ENCODE results near the gene CAMK2A.

CAMK2A gene

DNA sequence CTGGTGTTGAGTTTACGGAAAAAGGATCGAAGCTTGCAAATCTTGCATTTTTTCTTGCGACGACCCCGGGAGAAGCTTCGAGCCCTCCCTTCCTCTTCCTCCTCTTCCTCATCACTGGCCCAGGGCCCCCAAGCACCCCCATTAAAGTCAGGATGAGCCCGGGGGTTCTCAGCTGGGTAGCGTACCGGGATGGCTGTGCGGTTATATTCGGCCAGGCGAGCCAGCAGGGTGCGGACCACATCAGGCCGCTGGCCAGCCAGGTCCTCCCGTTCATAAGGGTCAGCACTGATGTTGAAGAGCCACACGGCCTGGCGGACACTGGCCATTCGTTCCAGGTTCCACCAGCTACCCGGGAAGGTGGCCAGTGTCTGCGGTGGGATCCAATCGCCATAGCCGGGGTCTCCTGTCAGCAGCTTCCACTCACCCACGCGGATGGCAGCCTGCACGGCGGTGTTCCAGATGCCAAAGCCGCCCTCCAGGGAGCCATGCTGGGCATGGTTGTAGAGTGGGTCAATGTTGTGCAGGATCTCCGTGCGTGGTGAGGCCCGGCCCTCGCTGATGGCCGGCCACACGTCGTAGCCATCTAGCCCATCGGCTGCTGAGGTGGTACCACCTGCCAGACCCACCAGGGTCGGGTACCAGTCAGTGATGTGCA is 7.8 kb upstream of the CAMK2A start:
- no peak for DNase-seq (ENCODE audit: low read depth)
- no peak overlapping the region for H3K4me3 ChIP-seq (ENCODE audit: low read length)
- TF ChIP-seq, protein P1, sequence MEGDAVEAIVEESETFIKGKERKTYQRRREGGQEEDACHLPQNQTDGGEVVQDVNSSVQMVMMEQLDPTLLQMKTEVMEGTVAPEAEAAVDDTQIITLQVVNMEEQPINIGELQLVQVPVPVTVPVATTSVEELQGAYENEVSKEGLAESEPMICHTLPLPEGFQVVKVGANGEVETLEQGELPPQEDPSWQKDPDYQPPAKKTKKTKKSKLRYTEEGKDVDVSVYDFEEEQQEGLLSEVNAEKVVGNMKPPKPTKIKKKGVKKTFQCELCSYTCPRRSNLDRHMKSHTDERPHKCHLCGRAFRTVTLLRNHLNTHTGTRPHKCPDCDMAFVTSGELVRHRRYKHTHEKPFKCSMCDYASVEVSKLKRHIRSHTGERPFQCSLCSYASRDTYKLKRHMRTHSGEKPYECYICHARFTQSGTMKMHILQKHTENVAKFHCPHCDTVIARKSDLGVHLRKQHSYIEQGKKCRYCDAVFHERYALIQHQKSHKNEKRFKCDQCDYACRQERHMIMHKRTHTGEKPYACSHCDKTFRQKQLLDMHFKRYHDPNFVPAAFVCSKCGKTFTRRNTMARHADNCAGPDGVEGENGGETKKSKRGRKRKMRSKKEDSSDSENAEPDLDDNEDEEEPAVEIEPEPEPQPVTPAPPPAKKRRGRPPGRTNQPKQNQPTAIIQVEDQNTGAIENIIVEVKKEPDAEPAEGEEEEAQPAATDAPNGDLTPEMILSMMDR (conservative IDR thresholded peaks at IDR 0.05; ENCODE audit: low read depth, low read length): no peak

GRCh38 chr5:150296496-150296895 is 6.9 kb upstream of the CAMK2A start:
- no peak for DNase-seq (ENCODE audit: low read depth)
- TF ChIP-seq, protein P1 (conservative IDR thresholded peaks at IDR 0.05; ENCODE audit: low read depth, low read length): no peak
- no peak overlapping the region for H3K4me3 ChIP-seq (ENCODE audit: low read length)

DNA sequence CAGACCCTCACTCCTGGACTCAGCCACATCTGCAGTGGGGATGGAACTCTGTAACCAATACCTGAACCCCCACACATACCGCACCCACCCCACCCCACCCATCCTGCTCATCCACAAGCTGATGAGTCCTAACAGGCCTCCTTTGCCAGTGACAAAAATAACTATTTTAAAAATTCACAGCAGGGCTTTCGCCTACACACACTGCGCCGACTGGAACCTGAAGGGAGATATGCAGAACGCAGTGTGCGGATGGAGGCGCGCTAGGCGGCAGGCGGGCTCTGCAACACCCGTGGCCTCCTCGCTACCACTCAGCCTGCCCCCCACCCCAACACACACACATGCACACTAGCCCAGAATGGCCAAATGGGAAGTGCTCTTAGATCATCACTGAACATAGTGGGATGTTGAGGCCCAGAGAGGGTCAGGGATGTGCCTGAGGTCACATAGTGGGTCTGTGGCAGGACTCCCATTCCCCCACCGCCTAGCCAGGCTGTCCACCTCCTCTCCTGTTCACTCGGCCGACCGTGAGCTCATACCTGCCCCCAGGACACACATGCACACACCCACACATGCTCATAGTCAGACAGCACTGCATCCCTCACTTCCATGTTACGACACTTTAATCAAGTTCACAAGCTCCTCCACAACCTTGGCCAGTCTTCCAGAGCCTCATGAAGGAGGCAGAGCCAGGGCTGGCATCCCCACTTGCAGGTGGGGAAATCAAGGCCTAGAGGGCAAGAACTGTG is 6.3 kb upstream of the CAMK2A start:
- no peak for DNase-seq (ENCODE audit: low read depth)
- no peak overlapping the region for H3K4me3 ChIP-seq (ENCODE audit: low read length)
- TF ChIP-seq, protein P1 (conservative IDR thresholded peaks at IDR 0.05; ENCODE audit: low read depth, low read length): no peak

DNA sequence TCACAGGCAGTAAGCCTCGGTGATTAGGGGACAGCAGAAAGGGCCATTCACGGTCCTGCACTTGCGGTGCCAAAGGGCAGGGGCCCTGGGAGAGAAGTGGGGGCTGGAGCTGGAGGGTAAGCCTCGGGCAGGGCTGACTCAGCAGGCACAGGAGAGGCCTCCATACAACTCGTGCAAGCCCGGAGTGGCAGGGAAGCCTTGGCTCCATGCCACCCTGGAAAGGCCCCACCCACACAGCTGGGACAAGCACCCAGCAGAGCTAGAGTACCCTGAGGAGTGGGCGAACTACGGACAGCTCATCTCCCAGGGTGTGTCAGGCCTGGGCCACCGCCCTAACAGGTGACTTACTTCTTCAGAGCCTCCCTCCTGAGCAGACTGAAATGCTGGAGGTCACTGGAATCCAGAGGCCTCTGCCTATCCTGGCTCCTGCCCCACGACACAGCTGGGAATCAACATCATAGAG is 5.6 kb upstream of the CAMK2A start:
- no peak for DNase-seq (ENCODE audit: low read depth)
- TF ChIP-seq, protein P1 (conservative IDR thresholded peaks at IDR 0.05; ENCODE audit: low read depth, low read length): no peak

GRCh38 chr5:150294551-150295071 is 5.0 kb upstream of the CAMK2A start:
- TF ChIP-seq, protein P1 (conservative IDR thresholded peaks at IDR 0.05; ENCODE audit: low read depth, low read length): no peak
- no peak for DNase-seq (ENCODE audit: low read depth)
- no peak overlapping the region for H3K4me3 ChIP-seq (ENCODE audit: low read length)

More for the DNA sequence above, 5.6 kb upstream of the CAMK2A start:
- H3K4me3 ChIP-seq (ENCODE audit: low read length): no peak overlapping the region

DNA sequence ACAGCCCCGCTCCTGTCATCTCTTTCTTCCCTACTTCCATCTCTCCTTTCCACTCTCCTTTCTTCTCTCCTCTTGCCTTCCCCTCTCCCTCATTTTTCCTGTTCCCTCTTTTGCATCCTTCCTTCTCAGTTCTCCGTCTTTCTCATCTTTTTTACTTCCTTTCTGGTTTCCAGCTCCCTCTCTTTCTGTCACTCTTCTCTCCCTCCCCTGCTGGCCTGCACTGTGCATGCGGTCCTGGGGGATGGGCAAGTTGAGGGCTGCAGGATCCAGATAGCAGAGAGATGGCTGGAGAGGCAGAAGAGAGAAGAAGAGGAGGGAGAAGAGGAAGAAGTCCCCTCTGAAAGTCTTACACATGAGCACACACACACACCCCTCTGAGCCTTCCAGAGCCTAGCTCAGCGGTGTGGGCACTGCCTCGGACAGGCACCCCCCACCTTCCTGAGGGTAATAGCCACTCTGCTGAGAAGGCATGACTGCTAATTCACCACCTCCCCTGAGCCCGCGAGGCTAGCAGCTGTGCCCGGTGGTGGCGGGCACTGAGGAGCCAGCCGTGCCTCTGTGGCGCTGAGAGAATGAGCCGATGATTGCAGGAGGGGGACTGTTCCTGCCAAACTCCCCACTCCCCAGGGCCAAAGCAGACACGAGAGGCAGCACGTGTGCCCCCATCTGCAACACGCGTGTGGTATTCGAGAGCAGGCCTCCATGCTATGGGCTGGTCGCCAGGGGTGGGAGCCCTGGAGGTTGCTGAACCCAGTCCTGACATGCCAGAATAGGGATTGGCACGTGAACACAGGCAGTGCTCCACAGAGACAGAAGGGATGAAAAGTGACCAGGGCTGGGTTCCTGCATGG is 3.7 kb upstream of the CAMK2A start:
- no peak overlapping the region for H3K4me3 ChIP-seq (ENCODE audit: low read length)
- DNase-seq (ENCODE audit: low read depth): no peak
- TF ChIP-seq, protein P1 (conservative IDR thresholded peaks at IDR 0.05; ENCODE audit: low read depth, low read length): no peak

Data from retinal pigment epithelial cell (primary cell).